B cell (primary cell): Measurements from ENCODE around the gene RFXAP. TPM values are rescaled to one million over a fixed set of nuclear protein-coding genes. Genes with fewer than 3 reads are reported as not detected.

Experiments used
- ATAC-seq: fragments of 200-7000 bp; cut with Tn5 transposase; one replicate; pipeline ENCODE4 v1.10.0; 2021; ENCODE audit warnings: low read depth, mild to moderate bottlenecking, moderate number of reproducible peaks, moderate library complexity
- CTCF ChIA-PET: fragments of 350-600 bp; sonication (Branson Sonifier 250); formaldehyde crosslinking; loops from one replicate; lab custom pipeline; 2021; ENCODE audit warnings: antibody characterized with exemption, inconsistent platforms; lab: Charles Lee
- POLR2A ChIA-PET: fragments of 350-600 bp; sonication (Branson Sonifier 250); formaldehyde crosslinking; loops from one replicate; lab custom pipeline; 2021; ENCODE audit warnings: antibody characterized with exemption; lab: Charles Lee
- DNase-seq: peaks from one replicate; pipeline ENCODE4 v3.0.0; 2013
- H2AFZ ChIP-seq: 2 replicates; pipeline ENCODE4 v1.6.1; 2012; ENCODE audit warnings: mild to moderate bottlenecking, low read depth, low read length; ENCODE audit not compliant: insufficient read depth, poor library complexity, severe bottlenecking
- H3K27ac ChIP-seq, 2 donors: 1 replicate in 1 of 2; 2 replicates in 1 of 2; pipeline ENCODE4 v1.5.1; 2012 to 2013; ENCODE audit warnings: low read length in 2 of 2, mild to moderate bottlenecking in 2 of 2, moderate library complexity in 1 of 2
- H3K27me3 ChIP-seq, 4 experiments: fragments of 200-600 bp in 1 of 4; sonication (generic) in 1 of 4; replicated peaks in 1 of 4; 1 replicate in 2 of 4; 2 replicates in 2 of 4; pipeline versions ENCODE4 v1.6.1 to v1.7.0; 2013 to 2016; ENCODE audit warnings: low read length in 3 of 4, mild to moderate bottlenecking in 2 of 4, mixed read lengths in 1 of 4, moderate library complexity in 1 of 4; ENCODE audit not compliant: insufficient read depth in 4 of 4, control insufficient read depth in 3 of 4; ENCODE audit errors: control extremely low read depth in 1 of 4
- H3K36me3 ChIP-seq, 2 experiments: replicated peaks in 1 of 2; 1 replicate in 1 of 2; 2 replicates in 1 of 2; pipeline versions ENCODE4 v1.6.1 to v1.7.1; 2013; ENCODE audit warnings: low read length in 1 of 2; ENCODE audit not compliant: insufficient read depth in 2 of 2, control insufficient read depth in 1 of 2; ENCODE audit errors: control extremely low read depth in 1 of 2, extremely low read depth in 1 of 2
- H3K4me1 ChIP-seq, 2 donors: fragments of 200-600 bp in 1 of 2; sonication (generic) in 1 of 2; 1 replicate in 1 of 2; 2 replicates in 1 of 2; pipeline versions ENCODE4 v1.5.1 to v1.6.1; 2013 to 2017; ENCODE audit warnings: low read length in 2 of 2; ENCODE audit not compliant: control insufficient read depth in 2 of 2, insufficient read depth in 2 of 2
- H3K4me2 ChIP-seq: replicated peaks from 2 replicates; pipeline ENCODE3; 2012; ENCODE audit warnings: mild to moderate bottlenecking, low read depth, low read length; ENCODE audit not compliant: poor library complexity, severe bottlenecking
- H3K4me3 ChIP-seq, 5 experiments: fragments of 200-600 bp in 1 of 5; sonication (generic) in 1 of 5; 1 replicate in 3 of 5; 2 replicates in 2 of 5; pipeline versions ENCODE4 v1.5.1 to v1.7.0; 2011 to 2016; ENCODE audit warnings: low read length in 4 of 5, mild to moderate bottlenecking in 4 of 5, low read depth in 2 of 5, control low read depth in 1 of 5, moderate library complexity in 1 of 5; ENCODE audit not compliant: insufficient read depth in 1 of 5; ENCODE audit errors: control extremely low read depth in 1 of 5, extremely low read depth in 1 of 5
- H3K79me2 ChIP-seq: fragments of 200-600 bp; sonication (generic); one replicate; pipeline ENCODE4 v1.6.0; 2016; ENCODE audit warnings: low read length; ENCODE audit not compliant: control insufficient read depth, insufficient read depth
- H3K9ac ChIP-seq: fragments of 200-600 bp; sonication (generic); 2 replicates; pipeline ENCODE4 v1.6.1; 2017; ENCODE audit warnings: mild to moderate bottlenecking, low read length, moderate library complexity
- H3K9me3 ChIP-seq, 3 donors: one replicate each; pipeline versions ENCODE4 v1.6.1 to v1.7.1; 2013; ENCODE audit warnings: low read length in 2 of 3; ENCODE audit not compliant: control insufficient read depth in 2 of 3, insufficient read depth in 1 of 3; ENCODE audit errors: control extremely low read depth in 1 of 3
- H4K20me1 ChIP-seq: 2 replicates; pipeline ENCODE4 v1.6.0; 2012; ENCODE audit warnings: mild to moderate bottlenecking, low read length; ENCODE audit not compliant: insufficient read depth, control insufficient read depth, poor library complexity, severe bottlenecking
- H3K27ac Mint-ChIP-seq: one replicate; pipeline ENCODE4 v1.8.0; 2021; ENCODE audit warnings: mixed read lengths
- H3K27me3 Mint-ChIP-seq: one replicate; pipeline ENCODE4 v1.8.0; 2021; ENCODE audit warnings: mixed read lengths
- H3K4me1 Mint-ChIP-seq: one replicate; pipeline ENCODE4 v1.8.0; 2021; ENCODE audit warnings: mixed read lengths
- H3K4me3 Mint-ChIP-seq: one replicate; pipeline ENCODE4 v1.8.0; 2021; ENCODE audit warnings: mixed read lengths
- H3K9me3 Mint-ChIP-seq: one replicate; pipeline ENCODE4 v1.8.0; 2022; ENCODE audit warnings: mixed read lengths; ENCODE audit not compliant: insufficient read depth
- CTCF ChIP-seq: fragments of 200-600 bp; IDR thresholded peaks from one replicate; pipeline ENCODE4 v1.8.0; 2022; ENCODE audit warnings: antibody characterized with exemption, mild to moderate bottlenecking
- EZH2 ChIP-seq: IDR thresholded peaks from 2 replicates; pipeline ENCODE4 v1.6.1; 2012; ENCODE audit warnings: borderline replicate concordance, low read depth, mild to moderate bottlenecking, moderate library complexity, low read length; ENCODE audit not compliant: insufficient read depth, poor library complexity, severe bottlenecking
- WGBS: methylation state at CpG from one replicate; pipeline ENCODE4 v1.1.5; 2013; ENCODE audit warnings: missing lambda C conversion rate; ENCODE audit not compliant: insufficient coverage; 5-methylcytosine and 5-hydroxymethylcytosine counted together
- intact Hi-C: fragments of 100-400 bp; cut with micrococcal nuclease; formaldehyde crosslinking; loops from one replicate; pipeline ENCODE4 v1.10.0; 2022
- polyA plus RNA-seq: library from polyadenylated mRNA; depleted of rRNA; stranded (reverse); fragments of >200 nt; gene quantifications from 2 replicates; pipeline ENCODE4 v1.2.3, GENCODE V29; 2012
- total RNA-seq, 2 donors: library from RNA; stranded (reverse); fragments of 120-200 nt in 1 of 2; gene quantifications; 1 replicate in 1 of 2; 2 replicates in 1 of 2; pipeline versions ENCODE4 v1.2.3 to v1.2.4, GENCODE V29; 2013 to 2022

Gene RFXAP
- total and polyA plus RNA-seq, 2 donors (not counting 1 experiment from before 2014, with no cell fraction given) = 6.6 to 13.5 TPM

GRCh38 chr13:36829753-36830152 is 10.7 kb downstream of the RFXAP start:
- ATAC-seq (no peak), DNase-seq (no peak)
- no peak overlapping the region for H3K4me3 Mint-ChIP-seq
- Histone ChIP-seq H3K79me2 (peaks cover 3% of the 10 kb centered on the region), H4K20me1 (no peaks in the 10 kb centered on the region), H3K27me3 (no peaks in the 10 kb centered on the region), H3K4me1 (no peaks in the 10 kb centered on the region), H3K9ac (no peak overlapping the region), H3K27ac (no peak overlapping the region), H3K4me3 (no peak overlapping the region), H2AFZ (no peak overlapping the region), H3K36me3 (peaks cover 6 to 8% of the 10 kb centered on the region in 2 experiments), H3K4me2 (no peak overlapping the region), H3K9me3 (no peaks in the 10 kb centered on the region)
- H3K4me1 Mint-ChIP-seq = no peaks in the 10 kb centered on the region
- no peak overlapping the region for H3K27ac Mint-ChIP-seq
- CTCF ChIA-PET = interaction anchor here (1.2 kb wide), 1 partner anchor 9 kb away, joined by 5 read pairs; no protein-coding TSS in a partner anchor
- no peaks in the 10 kb centered on the region for H3K9me3 Mint-ChIP-seq
- intact Hi-C loops = no loop called here
- H3K27me3 Mint-ChIP-seq = no peaks in the 10 kb centered on the region
- WGBS = 100% methylated on average over 1 of the region's 1 CpG
- TF ChIP-seq EZH2 = no peak
- no peak for TF ChIP-seq CTCF
- POLR2A ChIA-PET = no interaction called here

- ChIA-PET POLR2A (no interaction called here), CTCF (no interaction called here)
- H3K36me3 ChIP-seq = peaks cover 6 to 8% of the 10 kb centered on the region in 2 experiments
- no peak overlapping the region for H2AFZ ChIP-seq
- no peak overlapping the region for H3K4me3 ChIP-seq
- Mint-ChIP-seq H3K4me1 (no peaks in the 10 kb centered on the region), H3K27ac (no peak overlapping the region), H3K4me3 (no peak overlapping the region), H3K9me3 (no peaks in the 10 kb centered on the region), H3K27me3 (no peaks in the 10 kb centered on the region)
- intact Hi-C loops = no loop called here
- H3K27me3 ChIP-seq = no peaks in the 10 kb centered on the region
- H3K27ac ChIP-seq = no peak overlapping the region
- 100% methylated on average over 1 of the region's 3 CpGs for WGBS
- no peak overlapping the region for H3K4me2 ChIP-seq
- no peak overlapping the region for H3K9ac ChIP-seq
- DNase-seq = no peak
- H3K79me2 ChIP-seq = peaks cover 3% of the 10 kb centered on the region
- no peaks in the 10 kb centered on the region for H3K4me1 ChIP-seq
- no peaks in the 10 kb centered on the region for H4K20me1 ChIP-seq
- TF ChIP-seq CTCF (no peak), EZH2 (no peak)
- ATAC-seq = no peak
- H3K9me3 ChIP-seq = no peaks in the 10 kb centered on the region
Measured at GRCh38 chr13:36831291-36831690, 12.3 kb downstream of the RFXAP start.
